GM18867 (cell line): ENCODE measurements around the gene GIT1.
A peak's percentile ranks its signal among the peaks of the same experiment; 100 is the strongest.

Source experiments
- ATAC-seq: cut with Tn5 transposase; IDR thresholded peaks from one replicate; pipeline ENCODE4 v1.9.1; 2021; ENCODE audit warnings: mild to moderate bottlenecking, moderate library complexity; ENCODE audit not compliant: unreplicated experiment

The GIT1 gene

DNA sequence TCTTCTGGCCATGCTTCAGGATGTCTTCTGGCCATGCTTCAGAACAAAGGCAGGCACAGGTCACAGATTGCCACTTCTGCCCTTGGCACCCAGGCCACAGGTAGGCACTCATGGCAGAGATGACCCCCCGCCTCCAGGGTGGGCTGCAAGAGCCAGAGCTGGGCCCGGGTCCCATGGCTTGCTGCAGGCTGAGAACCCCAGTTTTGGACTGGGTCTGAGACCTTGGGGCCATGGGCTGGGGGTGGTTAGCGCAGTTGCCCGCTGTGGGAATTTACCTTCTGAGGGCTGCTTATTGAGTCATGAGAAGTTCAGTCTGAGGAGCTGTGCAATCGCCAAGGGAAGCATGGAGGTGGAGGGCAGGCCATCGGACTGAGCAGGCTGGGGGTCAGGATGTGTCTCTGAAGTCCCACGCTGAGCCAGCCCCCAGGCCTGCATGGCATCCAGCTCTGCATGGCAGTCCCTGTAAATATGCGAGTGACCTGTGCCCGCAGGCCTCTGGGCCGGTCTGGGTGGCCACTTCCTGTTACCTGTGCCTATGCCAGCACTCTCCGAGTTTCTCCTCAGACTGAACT, 5.2 kb upstream of the GIT1 start:
- no peak for ATAC-seq

DNA sequence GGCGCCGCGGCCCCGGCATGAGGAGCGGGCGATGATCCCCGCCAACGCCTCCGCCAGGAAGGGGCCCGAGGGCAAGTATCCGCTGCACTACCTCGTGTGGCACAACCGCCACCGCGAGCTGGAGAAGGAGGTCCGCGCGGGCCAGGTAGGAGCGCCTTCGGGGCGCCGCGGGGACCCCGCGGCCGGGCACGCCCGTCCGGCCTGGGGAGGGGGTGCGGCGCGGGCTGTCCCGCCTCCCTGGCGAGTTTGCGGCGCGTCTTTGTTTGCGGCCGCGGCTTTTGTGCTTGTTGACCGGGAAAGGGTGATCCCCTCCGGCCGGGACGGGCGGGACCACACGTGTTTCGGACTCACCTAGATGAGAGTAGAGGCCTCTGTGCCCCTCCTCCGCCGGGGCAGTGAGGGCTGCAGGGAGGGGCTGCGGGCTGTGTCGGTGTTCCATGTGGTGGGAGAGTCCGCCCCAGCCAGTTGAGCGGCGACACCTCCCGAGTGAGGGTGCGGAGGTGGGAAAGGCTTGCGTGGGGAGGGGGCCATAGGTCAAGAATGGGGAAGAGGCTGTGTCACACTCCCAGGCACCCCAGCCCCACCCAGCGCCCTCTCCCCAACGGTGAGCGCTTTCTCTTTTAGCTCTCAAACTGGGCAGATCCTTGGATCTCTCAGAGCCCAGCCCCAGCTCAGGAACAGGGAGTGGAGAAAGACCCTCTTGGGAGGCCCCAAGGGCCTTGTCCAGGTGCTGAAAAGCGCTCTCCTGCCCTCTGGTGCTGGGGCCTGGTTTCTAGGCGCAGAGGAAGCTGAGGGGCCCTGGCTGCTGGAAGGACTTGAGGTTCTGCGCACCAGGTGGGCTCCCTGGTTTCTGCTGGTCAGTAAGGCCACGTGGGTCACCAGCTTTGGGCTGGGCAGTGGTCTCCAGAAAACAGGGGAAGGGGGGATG, 4.4 kb upstream of the GIT1 start:
- no peak for ATAC-seq

- ATAC-seq = no peak
These were observed 3.6 kb upstream of the GIT1 start, which contains the start of gene ANKRD13B for GRCh38 chr17:29592850-29593551. TSS of gene ANKRD13B (plus strand) at chr17:29593132. CDS start at chr17:29593622, 490 bp downstream.

- no peak for ATAC-seq
These were observed 2.5 kb upstream of the GIT1 start for GRCh38 chr17:29591737-29592608.

DNA sequence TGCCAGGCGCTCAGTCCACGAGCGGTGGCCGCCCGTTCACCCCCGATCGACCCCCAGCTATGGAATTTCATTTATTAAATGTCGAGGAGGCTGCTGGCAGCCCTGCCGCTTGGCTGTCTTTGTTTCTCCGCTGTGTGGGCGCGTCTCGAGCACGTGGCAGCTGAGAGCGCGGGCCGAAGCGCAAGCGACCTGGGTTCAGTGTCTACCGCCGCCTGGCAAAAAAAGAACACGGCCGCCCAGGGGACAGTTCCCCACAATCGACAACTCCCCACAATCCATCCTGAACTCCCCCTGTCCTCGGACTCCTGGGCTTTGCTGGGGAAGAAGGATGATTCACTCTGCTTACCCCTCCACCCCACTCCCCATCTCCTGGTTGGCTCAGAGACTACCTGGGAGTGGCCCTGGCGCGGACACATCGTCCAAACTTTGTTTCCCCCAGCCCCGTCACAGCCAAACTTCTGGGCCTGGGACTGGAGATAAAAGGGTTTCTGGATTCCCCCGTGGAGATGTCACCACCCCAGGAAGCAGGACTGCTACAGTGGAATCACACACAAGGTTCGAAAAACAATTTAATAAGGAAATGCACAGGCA, 1.8 kb upstream of the GIT1 start:
- ATAC-seq = no peak

DNA sequence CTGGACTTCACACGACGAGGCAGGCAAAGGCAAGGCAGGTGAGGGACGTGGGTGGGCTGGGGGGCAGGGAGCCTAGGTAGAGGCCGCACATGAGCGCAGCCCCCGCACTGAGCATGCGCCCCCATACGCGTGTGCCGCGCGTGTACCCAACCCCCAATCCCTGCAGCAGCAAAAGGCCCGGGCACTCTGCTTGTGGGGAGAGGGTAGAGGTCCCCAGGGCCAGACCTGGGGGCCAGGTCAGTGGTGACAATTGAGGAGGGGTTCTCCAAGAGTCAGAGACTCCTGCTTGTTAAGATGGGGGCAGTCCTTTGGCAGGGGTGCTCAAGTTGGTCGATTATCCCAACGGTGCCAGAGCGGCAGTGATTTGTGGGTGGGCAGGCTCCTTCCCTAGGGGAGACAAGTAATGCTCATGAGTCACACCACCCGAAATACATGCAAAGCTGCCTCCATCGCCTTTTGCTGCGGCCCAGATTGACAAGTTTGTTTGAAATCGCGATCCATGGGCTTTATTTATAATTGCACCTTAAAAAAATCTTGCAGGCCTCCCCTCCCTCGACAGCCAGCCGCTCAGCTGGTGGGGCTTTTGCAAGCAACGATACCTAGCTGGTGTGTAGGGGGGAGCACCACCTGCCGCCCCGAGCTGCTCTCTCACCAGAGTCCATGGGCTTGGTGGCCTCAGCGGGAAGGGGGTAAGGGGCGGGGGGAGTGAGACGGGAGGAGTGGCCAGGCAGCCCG, 1.1 kb upstream of the GIT1 start:
- ATAC-seq = no peak

- ATAC-seq = peak; percentile 17
These were observed 661 bp downstream of the GIT1 start for GRCh38 chr17:29588562-29589411.

DNA sequence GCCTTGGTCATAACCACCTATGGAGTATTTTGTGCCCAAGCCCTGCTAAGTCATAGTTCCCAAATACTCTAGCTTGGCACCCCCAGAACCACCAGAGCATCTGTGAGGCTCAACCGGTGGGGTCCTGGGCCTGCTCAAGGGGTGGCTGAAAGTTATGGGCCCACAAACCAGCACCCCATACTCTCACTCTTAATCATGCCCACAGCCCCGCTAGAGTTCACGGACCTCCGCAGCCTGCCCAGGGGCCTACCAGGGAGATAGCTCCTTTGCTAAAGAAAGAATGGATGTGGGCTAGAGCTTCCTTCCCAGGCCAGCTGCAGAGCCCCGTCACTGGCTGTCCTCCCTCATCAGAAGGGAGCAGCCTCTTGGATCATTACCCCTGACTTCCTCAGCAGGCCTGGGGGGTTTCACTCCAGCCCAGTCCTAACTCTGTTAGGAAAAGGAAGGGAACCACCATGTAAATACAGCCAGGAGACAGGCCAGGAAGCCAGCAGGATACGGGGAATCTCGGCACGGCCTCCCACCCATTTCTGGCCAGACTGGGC, 1.4 kb downstream of the GIT1 start:
- ATAC-seq = no peak

DNA sequence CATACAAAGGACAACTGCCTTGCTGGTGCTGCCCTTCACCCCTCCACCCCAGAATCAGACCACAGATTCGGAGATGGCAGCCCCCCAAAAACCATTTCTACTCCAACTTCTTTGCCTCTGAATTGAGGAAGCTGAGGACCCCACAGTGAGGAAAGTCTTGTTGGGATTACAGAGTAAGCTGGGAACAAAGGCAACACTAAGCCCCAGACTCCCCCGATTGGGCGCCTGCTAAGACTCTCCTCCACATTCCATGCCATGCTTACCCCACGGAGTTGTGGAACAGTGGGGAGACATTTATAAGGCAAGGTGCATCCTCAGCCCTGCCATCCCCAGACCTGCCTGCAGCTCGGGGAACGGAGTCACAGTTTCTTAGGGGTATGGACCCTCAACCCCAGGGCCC, 1.9 kb downstream of the GIT1 start:
- ATAC-seq = no peak

- no peak for ATAC-seq
These were observed 2.6 kb downstream of the GIT1 start for GRCh38 chr17:29586676-29587469.

- ATAC-seq = no peak
These were observed 4.2 kb downstream of the GIT1 start for GRCh38 chr17:29585080-29585751.

DNA sequence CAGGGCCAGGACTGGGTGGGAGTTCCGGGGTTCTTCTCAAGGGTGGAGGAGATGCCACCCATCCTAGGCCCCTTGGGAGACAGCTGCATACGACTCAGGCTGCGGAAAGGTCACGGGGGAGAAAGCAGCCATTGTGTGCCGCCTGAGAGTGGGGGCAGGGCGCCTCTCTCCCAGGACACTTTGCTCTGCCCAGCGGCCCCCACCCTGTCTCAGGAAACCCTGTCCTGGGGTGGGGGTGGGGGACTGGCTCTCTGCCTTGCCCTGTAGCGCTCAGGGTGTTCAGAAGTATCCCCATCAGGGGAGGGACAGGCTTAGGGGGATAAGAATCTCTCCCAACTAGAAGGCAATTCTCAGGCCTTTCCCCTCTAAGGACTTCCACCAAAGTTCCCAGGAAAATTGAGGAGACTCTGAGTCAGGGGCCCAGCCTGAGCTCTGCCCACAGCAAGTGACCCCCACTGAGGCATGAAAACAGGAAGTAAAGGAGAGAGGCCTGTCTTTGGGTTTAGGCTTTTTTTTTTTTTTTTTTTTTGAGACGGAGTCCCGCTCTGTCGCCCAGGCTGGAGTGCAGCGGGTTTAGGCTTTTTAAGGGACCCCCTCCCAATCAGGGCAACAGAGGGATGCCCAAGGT, 4.9 kb downstream of the GIT1 start:
- ATAC-seq = no peak

DNA sequence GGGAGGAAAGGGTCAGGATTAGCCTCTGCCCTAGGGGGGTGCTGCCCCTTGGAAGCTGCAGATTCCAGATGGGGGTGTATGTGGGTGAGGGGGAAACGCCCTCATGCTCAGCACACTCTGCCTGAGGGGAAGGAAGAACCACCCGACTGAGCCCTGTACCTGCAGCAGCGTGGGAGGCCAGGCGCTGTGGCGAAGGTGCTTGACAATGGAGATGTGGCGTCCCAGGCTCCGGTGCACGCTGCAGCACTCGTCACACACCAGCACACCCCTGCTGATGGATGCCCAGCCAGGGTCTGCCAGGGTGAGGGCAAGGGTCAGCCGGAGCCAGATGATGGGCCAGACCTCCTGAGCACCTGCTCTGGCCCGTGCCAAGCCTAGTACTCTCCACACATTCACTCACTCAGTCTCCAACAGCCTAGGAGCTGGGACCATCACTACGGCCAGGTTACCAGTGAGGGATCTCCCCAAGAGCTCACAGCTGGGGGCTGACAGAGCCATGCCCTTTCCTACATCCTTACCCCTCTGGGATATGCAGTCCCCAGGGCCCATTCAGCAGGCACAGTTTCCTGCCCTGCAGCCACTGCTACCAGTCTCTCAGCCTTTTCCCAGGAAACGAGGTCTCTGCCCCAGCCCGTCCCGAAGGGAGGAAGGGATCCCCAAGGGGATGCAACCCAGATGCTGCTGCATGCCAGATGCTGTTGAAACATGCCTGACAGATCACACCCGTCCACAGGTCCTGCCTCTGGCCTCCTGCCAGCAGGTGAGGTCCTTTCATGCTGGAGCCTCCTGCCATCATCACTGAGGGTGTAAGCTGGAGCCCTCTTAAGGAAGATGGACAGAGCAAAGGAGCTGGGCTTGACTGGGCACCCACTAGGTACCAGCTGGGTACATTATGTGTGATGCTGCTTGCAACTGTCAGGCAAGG, 5.9 kb downstream of the GIT1 start:
- ATAC-seq = no peak

- ATAC-seq = no peak
These were observed 6.7 kb downstream of the GIT1 start for GRCh38 chr17:29582772-29583171.

DNA sequence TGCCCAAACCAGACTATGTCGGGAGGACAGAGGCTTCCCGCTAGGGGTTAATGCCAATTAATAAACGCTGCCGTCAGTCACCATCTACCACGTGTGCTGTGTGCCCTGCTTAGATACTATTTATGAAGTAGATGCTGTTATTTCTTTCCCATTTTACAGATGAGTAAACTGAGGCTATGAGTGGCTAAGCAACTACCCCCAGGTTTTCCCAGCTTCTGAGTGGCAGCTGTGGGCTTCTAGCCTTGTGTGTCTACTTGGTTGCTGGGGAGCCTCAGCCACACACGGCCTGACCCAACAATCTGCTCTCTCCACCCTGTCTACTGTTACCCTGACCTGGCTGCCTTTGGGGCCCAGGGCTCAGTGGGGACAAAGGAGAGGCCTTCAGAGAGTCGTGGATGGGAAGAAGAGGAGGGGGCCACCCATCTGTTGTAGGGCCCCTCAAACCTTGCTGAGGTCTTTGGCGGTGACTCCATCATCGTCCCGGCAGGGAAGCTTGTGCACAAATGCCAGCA, 7.1 kb downstream of the GIT1 start:
- ATAC-seq = no peak
